ENCODE results near the gene MTAP.

The MTAP gene

GRCh38 chr9:21974343-21974721 lies 171.9 kb downstream of the MTAP start:
- DNase-seq = peak; percentile 64

GRCh38 chr9:21974722-21975409 lies 172.4 kb downstream of the MTAP start:
- DNase-seq = peak; percentile 73

GRCh38 chr9:21976334-21976875 lies 174.0 kb downstream of the MTAP start:
- peak; percentile 7 for DNase-seq

- DNase-seq = no peak
Measured at GRCh38 chr9:21982391-21982790, 180.0 kb downstream of the MTAP start.

GRCh38 chr9:21982861-21983560 lies 180.6 kb downstream of the MTAP start:
- DNase-seq = no peak

- DNase-seq = no peak
Measured at GRCh38 chr9:21983561-21983935, 181.1 kb downstream of the MTAP start.

- no peak for DNase-seq
Measured at GRCh38 chr9:21984101-21984500, 181.7 kb downstream of the MTAP start.

GRCh38 chr9:21985964-21986667 lies 183.7 kb downstream of the MTAP start:
- no peak for DNase-seq

Data from eye (tissue), 1 donor.